HEK293 (cell line): ENCODE data around the gene NLGN1.

Source experiments
- CTCF ChIA-PET: fragments of 350-600 bp; formaldehyde crosslinking; extraction: SDS; loops from one replicate; lab custom pipeline; 2021; ENCODE audit warnings: antibody characterized with exemption; lab: Yijun Ruan, JAX
- POLR2A ChIA-PET: fragments of 300-600 bp; formaldehyde crosslinking; extraction: SDS; loops from one replicate; lab custom pipeline; 2020; ENCODE audit warnings: antibody characterized with exemption, inconsistent platforms; lab: Yijun Ruan, JAX
- H3K27ac ChIP-seq: fragments of 200-500 bp; sonication (Bioruptor generic); 2 replicates; pipeline ENCODE4 v1.5.1; 2014; ENCODE audit warnings: low read depth, low read length, control low read depth, inconsistent platforms; ENCODE audit errors: extremely low read depth
- H3K36me3 ChIP-seq, 2 experiments: fragments of 200-500 bp in 1 of 2; sonication (Bioruptor generic) in 1 of 2; 1 replicate in 1 of 2; 2 replicates in 1 of 2; pipeline ENCODE4 v1.5.1; 2014 to 2017; ENCODE audit warnings: inconsistent platforms in 2 of 2, low read length in 2 of 2; ENCODE audit not compliant: control insufficient read depth in 2 of 2, insufficient read depth in 1 of 2
- H3K4me1 ChIP-seq: fragments of 200-500 bp; sonication (Bioruptor generic); 2 replicates; pipeline ENCODE4 v1.5.1; 2014; ENCODE audit warnings: mild to moderate bottlenecking, low read length, inconsistent platforms; ENCODE audit not compliant: control insufficient read depth, insufficient read depth
- H3K4me3 ChIP-seq: 2 replicates; pipeline ENCODE4 v1.5.1; 2011; ENCODE audit warnings: low read depth, mild to moderate bottlenecking, control low read depth, low read length, moderate library complexity
- H3K9me3 ChIP-seq: fragments of 200-500 bp; sonication (Bioruptor generic); 2 replicates; pipeline ENCODE4 v1.5.1; 2014; ENCODE audit warnings: low read depth, low read length, inconsistent platforms; ENCODE audit not compliant: control insufficient read depth, insufficient read depth
- BCL11B ChIP-seq: fragments of 450-650 bp; formaldehyde crosslinking; IDR thresholded peaks from 2 replicates; pipeline ENCODE4 v1.5.1; 2016; ENCODE audit warnings: low read depth, missing biosample characterization, missing genetic modification characterization
- KLF10 ChIP-seq: fragments of 450-650 bp; IDR thresholded peaks from 2 replicates; pipeline ENCODE4 v1.5.1; 2018; ENCODE audit warnings: missing biosample characterization, mild to moderate bottlenecking, missing genetic modification characterization
- KLF7 ChIP-seq: fragments of 450-650 bp; formaldehyde crosslinking; IDR thresholded peaks from 2 replicates; pipeline ENCODE4 v1.5.1; 2016; ENCODE audit warnings: missing biosample characterization, missing genetic modification characterization, borderline replicate concordance
- OSR2 ChIP-seq: fragments of 450-650 bp; formaldehyde crosslinking; IDR thresholded peaks from 2 replicates; pipeline ENCODE4 v1.5.1; 2016; ENCODE audit warnings: missing biosample characterization, missing genetic modification characterization
- RBAK ChIP-seq: fragments of 450-650 bp; formaldehyde crosslinking; IDR thresholded peaks from 2 replicates; pipeline ENCODE4 v1.5.1; 2016; ENCODE audit warnings: missing biosample characterization, missing genetic modification characterization
- ZBTB7A ChIP-seq: fragments of 450-650 bp; formaldehyde crosslinking; IDR thresholded peaks from 2 replicates; pipeline ENCODE4 v1.5.1; 2016; ENCODE audit warnings: low read depth, missing biosample characterization, missing genetic modification characterization
- ZNF133 ChIP-seq: fragments of 450-650 bp; formaldehyde crosslinking; IDR thresholded peaks from 2 replicates; pipeline ENCODE4 v1.5.1; 2016; ENCODE audit warnings: missing biosample characterization, missing genetic modification characterization
- ZNF155 ChIP-seq: fragments of 450-650 bp; formaldehyde crosslinking; IDR thresholded peaks from 2 replicates; pipeline ENCODE4 v1.5.1; 2016; ENCODE audit warnings: missing biosample characterization, missing genetic modification characterization
- ZNF174 ChIP-seq: fragments of 450-650 bp; formaldehyde crosslinking; IDR thresholded peaks from 2 replicates; pipeline ENCODE4 v1.5.0; 2017; ENCODE audit warnings: missing biosample characterization, mild to moderate bottlenecking, missing genetic modification characterization
- ZNF184 ChIP-seq: fragments of 450-650 bp; IDR thresholded peaks from 2 replicates; pipeline ENCODE4 v1.5.1; 2018; ENCODE audit warnings: missing biosample characterization, mild to moderate bottlenecking, missing genetic modification characterization
- ZNF202 ChIP-seq: fragments of 450-650 bp; formaldehyde crosslinking; IDR thresholded peaks from 2 replicates; pipeline ENCODE4 v1.5.1; 2016; ENCODE audit warnings: missing biosample characterization, missing genetic modification characterization, borderline replicate concordance
- ZNF274 ChIP-seq, 2 experiments: fragments of 200-500 bp in 1 of 2; fragments of 450-650 bp in 1 of 2; sonication (Bioruptor generic) in 1 of 2; formaldehyde crosslinking in 1 of 2; IDR thresholded peaks; 2 replicates each; pipeline versions ENCODE4 v1.5.1 to v1.6.1; 2014 to 2016; ENCODE audit warnings: borderline replicate concordance in 1 of 2, inconsistent platforms in 1 of 2, low read length in 1 of 2, missing biosample characterization in 1 of 2, missing genetic modification characterization in 1 of 2
- ZNF391 ChIP-seq: fragments of 450-650 bp; formaldehyde crosslinking; IDR thresholded peaks from 2 replicates; pipeline ENCODE4 v1.5.1; 2016; ENCODE audit warnings: low read depth, missing biosample characterization, missing genetic modification characterization, borderline replicate concordance
- ZNF398 ChIP-seq: fragments of 450-650 bp; formaldehyde crosslinking; IDR thresholded peaks from 2 replicates; pipeline ENCODE4 v1.5.1; 2017; ENCODE audit warnings: missing biosample characterization, missing genetic modification characterization
- ZNF423 ChIP-seq: fragments of 450-650 bp; formaldehyde crosslinking; IDR thresholded peaks from 2 replicates; pipeline ENCODE4 v1.5.1; 2016; ENCODE audit warnings: missing biosample characterization, missing genetic modification characterization
- ZNF513 ChIP-seq: fragments of 450-650 bp; IDR thresholded peaks from 2 replicates; pipeline ENCODE4 v1.5.1; 2018; ENCODE audit warnings: missing biosample characterization, missing genetic modification characterization
- ZNF521 ChIP-seq: fragments of 450-650 bp; formaldehyde crosslinking; IDR thresholded peaks from 2 replicates; pipeline ENCODE4 v1.5.1; 2017; ENCODE audit warnings: missing biosample characterization, mild to moderate bottlenecking, missing genetic modification characterization
- ZNF561 ChIP-seq: fragments of 450-650 bp; IDR thresholded peaks from 2 replicates; pipeline ENCODE4 v1.5.1; 2018; ENCODE audit warnings: missing biosample characterization, missing genetic modification characterization, borderline replicate concordance
- ZNF610 ChIP-seq: fragments of 450-650 bp; formaldehyde crosslinking; IDR thresholded peaks from 2 replicates; pipeline ENCODE4 v1.5.1; 2016; ENCODE audit warnings: missing biosample characterization, missing genetic modification characterization, borderline replicate concordance
- ZNF639 ChIP-seq: fragments of 450-650 bp; formaldehyde crosslinking; IDR thresholded peaks from 2 replicates; pipeline ENCODE4 v1.5.1; 2016; ENCODE audit warnings: missing biosample characterization, missing genetic modification characterization
- ZNF692 ChIP-seq: fragments of 450-650 bp; formaldehyde crosslinking; IDR thresholded peaks from 2 replicates; pipeline ENCODE4 v1.5.1; 2016; ENCODE audit warnings: missing biosample characterization, missing genetic modification characterization
- ZNF791 ChIP-seq: fragments of 450-650 bp; formaldehyde crosslinking; IDR thresholded peaks from 2 replicates; pipeline ENCODE4 v1.5.1; 2016; ENCODE audit warnings: missing biosample characterization, missing genetic modification characterization
- ZNF792 ChIP-seq: fragments of 450-650 bp; formaldehyde crosslinking; IDR thresholded peaks from 2 replicates; pipeline ENCODE4 v1.5.1; 2016; ENCODE audit warnings: missing biosample characterization, missing genetic modification characterization
- TF ChIP-seq, protein P1 (sequence below): fragments of 450-650 bp; formaldehyde crosslinking; IDR thresholded peaks from 2 replicates; pipeline ENCODE4 v1.5.1; 2016; ENCODE audit warnings: missing biosample characterization, missing genetic modification characterization
- TF ChIP-seq, protein P2 (sequence below): fragments of 450-650 bp; formaldehyde crosslinking; IDR thresholded peaks from 2 replicates; pipeline ENCODE4 v1.5.1; 2017; ENCODE audit warnings: missing biosample characterization, mild to moderate bottlenecking, missing genetic modification characterization, moderate library complexity

NLGN1 gene

DNA sequence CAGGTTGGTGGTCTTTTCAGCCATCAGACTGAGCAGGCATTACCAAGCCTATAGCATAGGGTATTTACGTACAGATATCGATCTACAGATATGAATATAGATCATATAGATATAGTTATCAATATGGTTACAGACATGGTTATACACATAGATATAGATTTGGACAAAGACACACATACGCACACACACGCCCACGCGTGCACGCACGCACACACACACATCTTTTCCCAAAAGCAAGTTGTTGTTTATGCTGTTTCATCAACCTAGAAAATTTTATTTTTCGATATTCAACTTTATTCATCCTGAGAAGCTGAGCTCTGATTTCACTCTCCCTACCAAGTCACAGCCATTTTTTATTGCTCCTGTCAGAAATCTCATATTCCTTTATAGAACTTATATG, 309.1 kb downstream of the NLGN1 start (continued):
- no peak for TF ChIP-seq KLF10 (tag by site-specific recombination)
- TF ChIP-seq ZNF202 (tag by site-specific recombination) = no peak
- TF ChIP-seq, all 188 proteins: peak for 0

DNA sequence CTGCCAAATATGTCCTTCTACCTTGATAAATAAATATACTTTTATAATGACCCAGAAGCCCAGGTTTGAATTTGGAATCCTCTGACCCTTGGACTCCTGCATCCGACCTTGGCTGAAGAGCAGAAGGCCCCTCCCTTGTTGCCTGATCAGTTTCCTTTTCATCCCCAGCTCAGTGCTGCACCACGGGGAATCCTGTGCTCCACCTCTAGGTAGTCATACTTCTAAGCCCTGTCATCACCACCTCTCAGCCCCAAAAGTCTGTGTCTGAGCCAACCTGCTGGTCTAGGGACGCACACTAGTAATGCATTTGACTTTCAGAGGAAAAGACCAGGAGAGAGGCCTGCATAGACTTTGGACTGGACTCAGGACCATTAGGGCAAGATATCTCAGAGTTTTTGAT, 310.6 kb downstream of the NLGN1 start:
- Histone ChIP-seq H3K9me3 (no peaks in the 10 kb centered on the region), H3K27ac (no peak overlapping the region), H3K36me3 (no peaks in the 10 kb centered on the region), H3K4me1 (no peaks in the 10 kb centered on the region), H3K4me3 (no peak overlapping the region)
- ChIA-PET CTCF (interaction anchor here (1.0 kb wide), 1 partner anchor 13 kb away, joined by 4 read pairs; no protein-coding TSS in a partner anchor), POLR2A (no interaction called here)
- TF ChIP-seq ZNF423 (tag by site-specific recombination) (no peak), ZNF133 (no peak), ZNF513 (no peak), ZNF174 (tag by site-specific recombination) (no peak), ZNF791 (tag by site-specific recombination) (no peak)
- TF ChIP-seq, protein P1, sequence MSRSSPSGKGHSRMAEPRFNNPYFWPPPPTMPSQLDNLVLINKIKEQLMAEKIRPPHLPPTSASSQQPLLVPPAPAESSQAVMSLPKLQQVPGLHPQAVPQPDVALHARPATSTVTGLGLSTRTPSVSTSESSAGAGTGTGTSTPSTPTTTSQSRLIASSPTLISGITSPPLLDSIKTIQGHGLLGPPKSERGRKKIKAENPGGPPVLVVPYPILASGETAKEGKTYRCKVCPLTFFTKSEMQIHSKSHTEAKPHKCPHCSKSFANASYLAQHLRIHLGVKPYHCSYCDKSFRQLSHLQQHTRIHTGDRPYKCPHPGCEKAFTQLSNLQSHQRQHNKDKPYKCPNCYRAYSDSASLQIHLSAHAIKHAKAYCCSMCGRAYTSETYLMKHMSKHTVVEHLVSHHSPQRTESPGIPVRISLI (tag by site-specific recombination) = no peak

- H3K4me3 ChIP-seq = no peak overlapping the region
- no peaks in the 10 kb centered on the region for H3K9me3 ChIP-seq
- CTCF ChIA-PET = no interaction called here
- no peaks in the 10 kb centered on the region for H3K4me1 ChIP-seq
- H3K36me3 ChIP-seq = no peaks in the 10 kb centered on the region
- POLR2A ChIA-PET = no interaction called here
- no peak overlapping the region for H3K27ac ChIP-seq
- TF ChIP-seq RBAK (tag by site-specific recombination) (no peak), ZNF791 (tag by site-specific recombination) (no peak), ZNF398 (no peak), ZNF610 (tag by site-specific recombination) (no peak), ZNF792 (tag by site-specific recombination) (no peak), ZNF692 (tag by site-specific recombination) (no peak), KLF7 (tag by site-specific recombination) (no peak), ZNF561 (tag by site-specific recombination) (no peak), ZNF391 (tag by site-specific recombination) (no peak), ZBTB7A (tag by site-specific recombination) (no peak), BCL11B (no peak), ZNF155 (tag by site-specific recombination) (no peak), ZNF184 (tag by site-specific recombination) (no peak), ZNF639 (no peak), ZNF133 (no peak), ZNF274 (IDR thresholded peaks at IDR 0.05; ENCODE audit: low read length) (no peak), ZNF274 (tag by site-specific recombination; IDR thresholded peaks at IDR 0.05; ENCODE audit: borderline replicate concordance) (no peak), OSR2 (tag by site-specific recombination) (no peak), ZNF521 (tag by site-specific recombination) (no peak)
- TF ChIP-seq, protein P2, sequence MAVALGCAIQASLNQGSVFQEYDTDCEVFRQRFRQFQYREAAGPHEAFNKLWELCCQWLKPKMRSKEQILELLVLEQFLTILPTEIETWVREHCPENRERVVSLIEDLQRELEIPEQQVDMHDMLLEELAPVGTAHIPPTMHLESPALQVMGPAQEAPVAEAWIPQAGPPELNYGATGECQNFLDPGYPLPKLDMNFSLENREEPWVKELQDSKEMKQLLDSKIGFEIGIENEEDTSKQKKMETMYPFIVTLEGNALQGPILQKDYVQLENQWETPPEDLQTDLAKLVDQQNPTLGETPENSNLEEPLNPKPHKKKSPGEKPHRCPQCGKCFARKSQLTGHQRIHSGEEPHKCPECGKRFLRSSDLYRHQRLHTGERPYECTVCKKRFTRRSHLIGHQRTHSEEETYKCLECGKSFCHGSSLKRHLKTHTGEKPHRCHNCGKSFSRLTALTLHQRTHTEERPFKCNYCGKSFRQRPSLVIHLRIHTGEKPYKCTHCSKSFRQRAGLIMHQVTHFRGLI (tag by site-specific recombination) = no peak
These were observed 311.5 kb downstream of the NLGN1 start for GRCh38 chr3:173709026-173709425.
